T-helper 22 cell (primary cell): ENCODE measurements around the gene S100A16.
"Not testable (repeated sequence)": the region's sequence is repeated elsewhere in the genome, so short reads cannot be mapped to it uniquely, and the experiment has no call there.

Experiments used
- DNase-seq: peaks from one replicate; pipeline ENCODE4 v3.0.0-alpha.2; 2020; ENCODE audit warnings: low read depth

S100A16 gene

GRCh38 chr1:153615406-153615805, 2.5 kb upstream of the S100A16 start:
- no peak for DNase-seq

- no peak for DNase-seq
These were observed 2.0 kb upstream of the S100A16 start for GRCh38 chr1:153614906-153615305.

GRCh38 chr1:153614189-153614900, 1.4 kb upstream of the S100A16 start:
- no peak for DNase-seq

- no peak for DNase-seq
These were observed 469 bp upstream of the S100A16 start for GRCh38 chr1:153613406-153613805.

- DNase-seq, result no peak
These were observed 704 bp downstream of the S100A16 start for GRCh38 chr1:153612111-153612754.

GRCh38 chr1:153611356-153611755, 1.6 kb downstream of the S100A16 start:
- no peak for DNase-seq

- no peak for DNase-seq
These were observed 2.1 kb downstream of the S100A16 start for GRCh38 chr1:153610811-153611301.

- DNase-seq, result no peak
These were observed 2.6 kb downstream of the S100A16 start for GRCh38 chr1:153610334-153610733.

GRCh38 chr1:153609585-153609907, 3.4 kb downstream of the S100A16 start:
- DNase-seq, result no peak

GRCh38 chr1:153608742-153609584, 4.0 kb downstream of the S100A16 start:
- no peak for DNase-seq

- DNase-seq, result no peak
These were observed 4.8 kb downstream of the S100A16 start for GRCh38 chr1:153608089-153608682.

GRCh38 chr1:153607381-153607780, 5.6 kb downstream of the S100A16 start:
- DNase-seq, result no peak

- DNase-seq, result no peak
These were observed 6.7 kb downstream of the S100A16 start for GRCh38 chr1:153606194-153606593.

- DNase-seq, result no peak
These were observed 10.2 kb downstream of the S100A16 start for GRCh38 chr1:153602749-153603148.

- no peak for DNase-seq
These were observed 13.1 kb downstream of the S100A16 start for GRCh38 chr1:153599847-153600246.

- no peak for DNase-seq
These were observed 14.4 kb downstream of the S100A16 start for GRCh38 chr1:153598309-153599172.

- no peak for DNase-seq
These were observed 15.7 kb downstream of the S100A16 start for GRCh38 chr1:153597206-153597605.

- DNase-seq, result no peak
These were observed 20.2 kb downstream of the S100A16 start for GRCh38 chr1:153592748-153593147.

GRCh38 chr1:153588482-153588881, 24.5 kb downstream of the S100A16 start:
- no peak for DNase-seq

- not testable (repeated sequence) for DNase-seq
These were observed 24.9 kb downstream of the S100A16 start for GRCh38 chr1:153588033-153588432.

- DNase-seq, result no peak
These were observed 25.6 kb downstream of the S100A16 start for GRCh38 chr1:153587314-153587713.
